HG03196 (cell line): ENCODE data around the gene CRTC3.
A peak's percentile ranks its signal among the peaks of the same experiment; 100 is the strongest.
"Not testable (repeated sequence)": the region's sequence is repeated elsewhere in the genome, so short reads cannot be mapped to it uniquely, and the experiment has no call there.

Experiments
- ATAC-seq: cut with Tn5 transposase; IDR thresholded peaks from one replicate; pipeline ENCODE4 v1.9.1; 2021; ENCODE audit not compliant: unreplicated experiment

CRTC3 gene

DNA sequence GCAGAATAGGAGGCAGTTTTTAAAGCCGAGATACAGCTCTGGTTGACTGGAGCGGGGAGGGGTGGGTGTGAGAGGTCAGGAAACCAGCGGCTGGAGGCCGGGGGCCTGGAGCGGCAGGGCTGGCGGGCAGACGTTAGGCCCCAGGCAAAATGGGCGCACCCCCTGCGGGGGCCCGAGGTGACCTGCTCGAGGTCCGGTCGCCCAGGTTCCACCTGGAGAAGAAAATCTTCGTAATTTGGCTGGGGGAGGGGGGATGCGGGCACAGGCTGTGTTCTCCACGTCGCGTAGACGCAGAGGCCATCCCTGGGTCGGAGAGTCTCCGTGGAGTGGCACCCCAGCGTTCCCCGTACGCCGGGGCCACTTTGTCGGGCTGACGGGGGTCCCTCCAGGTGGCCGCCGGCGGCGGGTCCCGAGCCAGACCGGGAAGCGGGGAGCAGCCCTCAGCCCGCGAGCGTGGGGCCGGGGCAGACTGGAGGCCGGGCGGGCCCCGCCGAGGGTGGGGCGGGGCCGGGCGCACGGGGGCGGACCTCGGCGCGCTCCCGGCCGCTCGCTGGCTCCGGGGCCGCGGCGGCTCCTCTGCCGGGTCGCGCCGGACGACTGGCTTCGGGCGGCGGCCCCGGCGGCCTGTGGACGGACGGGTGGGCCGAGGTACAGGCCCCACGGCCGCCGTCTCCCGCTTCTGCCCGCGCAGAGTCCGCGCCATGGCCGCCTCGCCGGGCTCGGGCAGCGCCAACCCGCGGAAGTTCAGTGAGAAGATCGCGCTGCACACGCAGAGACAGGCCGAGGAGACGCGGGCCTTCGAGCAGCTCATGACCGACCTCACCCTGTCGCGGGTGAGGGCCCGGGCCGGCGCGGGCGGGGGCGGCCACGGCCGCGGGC is at the start of gene CRTC3:
Gene CRTC3 (plus strand): TSS at position 553 of the 879 bp plus-strand sequence. CDS start 149 bp downstream, at position 702.
- ATAC-seq = peak; percentile 54

DNA sequence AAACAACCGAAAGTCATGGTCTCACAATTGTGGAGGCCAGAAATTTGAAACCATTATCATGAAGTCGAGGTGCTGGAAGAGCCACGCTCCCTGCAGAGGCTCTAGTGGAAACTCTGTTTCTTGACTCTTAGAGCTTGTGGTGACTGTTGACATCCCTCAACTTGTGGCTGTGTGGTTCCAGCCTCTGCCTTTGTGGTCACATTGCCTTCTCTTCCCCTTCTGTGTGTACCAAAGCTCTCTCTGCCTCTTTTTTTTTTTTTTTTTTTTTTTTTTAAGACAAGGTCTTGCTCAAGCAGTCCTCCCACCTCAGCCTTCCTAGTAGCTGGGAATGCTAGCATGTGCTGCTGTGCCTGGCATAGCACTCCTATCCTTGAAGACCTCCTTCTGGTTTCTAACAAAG is 48.7 kb upstream of the CRTC3 start:
- ATAC-seq = no peak

DNA sequence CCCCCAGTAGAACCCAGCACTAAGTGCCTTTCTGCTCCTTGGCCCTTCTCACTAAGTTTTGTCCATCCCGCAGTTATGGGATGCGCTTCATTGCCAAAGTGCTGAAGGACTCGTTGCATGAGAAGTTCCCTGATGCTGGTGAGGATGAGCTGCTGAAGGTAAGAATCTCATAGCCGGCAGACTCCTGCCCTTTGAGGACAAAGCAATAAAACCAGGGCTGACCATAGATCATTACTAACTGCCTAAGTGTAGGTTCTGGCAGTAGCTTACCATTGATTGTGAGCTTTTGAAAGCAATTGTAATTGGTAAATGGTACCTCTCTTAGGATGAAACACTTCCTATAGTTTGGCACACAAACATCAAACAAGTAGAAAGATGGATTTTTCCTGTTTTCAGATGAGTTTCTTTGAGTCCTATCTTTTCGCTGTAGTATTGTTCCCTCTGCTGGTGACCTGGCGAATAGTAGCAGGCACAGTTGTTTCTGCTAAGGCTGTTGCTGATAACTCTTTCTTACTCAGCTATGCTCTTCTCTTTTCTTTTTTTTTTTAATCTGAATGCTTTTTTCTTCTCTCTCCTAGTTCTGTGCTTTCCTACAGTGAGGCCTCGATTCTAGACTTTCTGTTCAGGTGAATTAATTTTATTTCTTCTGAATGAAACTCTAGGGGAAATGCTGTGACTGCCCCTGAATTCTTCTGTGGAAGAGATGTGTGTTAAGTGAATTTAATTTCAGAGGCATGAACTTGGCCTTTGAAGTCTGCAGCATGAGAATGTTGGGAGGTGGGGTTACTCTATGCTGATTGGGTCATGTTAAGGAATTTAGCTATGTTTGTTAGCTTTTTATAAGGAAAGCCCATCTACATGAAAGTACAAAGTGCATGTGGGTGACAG is 47.4 kb upstream of the CRTC3 start:
- ATAC-seq = no peak

- ATAC-seq = no peak
These were observed 46.8 kb upstream of the CRTC3 start for GRCh38 chr15:90483012-90483307.

GRCh38 chr15:90483637-90484036 is 46.1 kb upstream of the CRTC3 start:
- no peak for ATAC-seq

DNA sequence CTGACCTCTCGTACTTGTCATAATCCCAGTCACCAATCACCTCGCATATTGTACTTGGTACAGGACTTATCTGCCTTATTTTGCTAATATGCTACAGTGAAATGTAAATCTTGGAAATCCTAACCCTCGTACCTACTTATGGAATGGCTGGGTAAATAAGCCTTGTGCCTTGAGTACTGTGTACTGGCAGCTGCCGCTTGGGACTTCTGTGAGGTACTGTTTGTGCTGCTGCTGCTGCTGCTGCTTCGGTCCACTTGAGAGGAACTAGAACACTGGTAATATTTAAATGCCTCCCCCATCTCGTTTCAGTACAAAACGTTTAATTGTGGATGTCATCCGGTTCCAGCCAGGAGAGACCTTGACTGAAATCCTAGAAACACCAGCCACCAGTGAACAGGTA is 42.5 kb upstream of the CRTC3 start:
- ATAC-seq = no peak

DNA sequence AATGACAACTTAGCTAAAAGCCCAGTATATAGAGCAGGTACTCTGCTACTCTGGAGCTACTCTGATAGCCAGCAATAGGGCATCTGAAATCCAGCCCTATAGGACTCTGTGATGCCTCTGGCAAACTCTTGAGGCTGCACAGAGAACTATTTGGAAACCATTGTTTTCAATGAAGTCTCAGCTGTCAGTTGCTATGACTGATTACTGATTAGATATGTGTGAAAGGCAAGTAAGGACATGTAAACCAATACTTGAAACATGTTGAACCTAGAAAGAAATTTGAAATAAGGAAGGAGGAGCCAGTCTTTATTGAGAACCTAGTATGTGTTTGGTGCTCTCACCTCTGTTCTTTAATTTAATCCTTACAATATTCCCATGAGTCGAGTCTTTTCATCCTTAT is 40.2 kb upstream of the CRTC3 start:
- no peak for ATAC-seq

- no peak for ATAC-seq
These were observed 39.8 kb upstream of the CRTC3 start for GRCh38 chr15:90489944-90490343.

DNA sequence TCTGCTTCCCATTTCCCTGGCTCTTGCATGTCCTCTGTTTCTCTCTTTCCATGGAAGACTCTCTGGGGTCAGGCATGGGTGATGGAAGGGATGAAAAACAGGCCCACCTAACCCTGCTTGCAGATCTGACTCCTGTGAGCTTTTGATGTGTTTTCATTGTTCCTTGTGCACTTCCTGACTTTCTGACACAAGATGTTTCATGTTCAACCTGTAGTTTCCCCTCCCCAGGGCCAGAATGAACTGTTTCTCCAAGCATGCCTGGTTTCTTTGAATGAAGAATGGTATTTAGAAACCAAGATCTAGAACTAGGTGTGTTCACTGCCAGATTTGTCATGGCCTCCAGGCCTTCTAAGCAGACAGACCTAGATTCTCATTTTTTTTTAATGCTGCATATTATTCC is 36.1 kb upstream of the CRTC3 start:
- no peak for ATAC-seq

DNA sequence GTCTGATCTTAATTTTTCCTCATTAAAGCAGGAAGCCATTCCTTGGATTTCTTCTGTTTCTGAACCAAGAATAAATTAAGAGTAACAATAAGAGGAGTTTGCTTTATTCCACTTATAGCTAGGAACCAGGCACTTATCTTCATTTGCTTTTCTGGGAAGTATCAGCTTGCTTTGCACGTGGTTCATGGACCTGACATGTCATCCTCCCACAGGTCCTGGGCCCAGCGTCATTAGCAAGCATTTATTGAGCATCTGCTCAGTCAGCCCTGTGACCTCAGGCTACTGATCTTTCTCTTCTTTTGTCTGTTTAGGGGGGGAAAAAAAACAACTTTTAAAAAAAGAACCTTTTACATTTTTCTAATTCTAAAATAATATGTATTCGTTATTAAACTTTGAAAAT is 34.7 kb upstream of the CRTC3 start:
- ATAC-seq = no peak

DNA sequence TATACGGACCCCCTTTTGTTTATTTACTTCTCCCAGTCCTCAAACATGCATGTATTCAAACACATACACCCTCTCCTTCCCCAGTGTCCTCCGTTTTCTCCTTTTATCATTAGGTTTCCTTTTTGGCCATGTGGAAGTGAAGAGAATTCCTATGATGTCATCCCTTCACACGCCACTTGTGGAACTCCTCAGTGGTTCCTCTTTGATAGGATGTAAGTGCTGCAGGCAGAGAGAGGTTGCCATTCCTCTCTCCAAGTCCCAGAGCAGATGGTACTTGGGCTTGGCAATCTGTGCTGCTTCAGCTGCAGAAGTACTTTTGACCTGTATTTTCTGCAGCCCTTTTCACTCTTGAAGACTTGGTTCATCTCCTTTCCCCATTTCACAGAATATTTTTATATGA is 32.9 kb upstream of the CRTC3 start:
- no peak for ATAC-seq

DNA sequence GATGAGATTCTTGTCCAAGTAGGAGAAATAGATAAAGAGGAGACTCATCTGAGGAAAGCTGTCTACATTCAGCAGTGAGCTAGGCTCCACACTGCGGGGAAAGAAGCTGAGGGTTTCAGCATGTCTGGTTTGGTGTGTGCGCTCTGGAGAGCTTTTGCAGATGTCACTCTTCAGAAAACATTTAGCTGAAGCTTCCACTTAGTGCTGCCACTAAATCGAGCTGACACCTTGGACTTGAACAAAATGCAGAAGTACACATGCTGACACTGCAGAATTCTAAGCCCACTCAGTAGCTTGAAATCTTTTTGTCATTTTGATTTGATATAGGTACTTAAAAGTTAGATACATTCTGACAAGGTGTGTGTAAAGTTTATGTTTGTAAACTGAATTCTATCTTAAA is 32.3 kb upstream of the CRTC3 start:
- no peak for ATAC-seq

DNA sequence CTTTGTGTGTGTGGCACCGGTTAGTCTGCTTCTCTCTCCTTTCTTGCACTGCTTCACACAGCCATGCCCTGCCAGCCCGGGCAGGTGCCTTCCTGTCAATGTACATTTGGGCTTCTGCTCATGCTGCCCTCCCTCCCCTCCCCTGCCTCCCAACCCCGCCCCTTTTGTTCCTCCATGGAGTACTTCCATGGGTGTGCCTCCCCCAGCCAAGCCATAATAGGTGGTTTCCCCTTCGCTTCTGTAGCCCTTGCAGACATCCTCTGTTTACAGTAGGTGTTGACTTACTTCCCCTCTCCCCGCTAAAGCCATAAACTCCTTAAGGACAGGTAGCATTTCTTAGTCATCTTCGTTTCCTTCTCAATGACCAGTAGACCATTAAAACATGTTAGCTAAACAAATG is 31.8 kb upstream of the CRTC3 start:
- ATAC-seq = no peak

GRCh38 chr15:90500171-90500570 is 29.6 kb upstream of the CRTC3 start:
- ATAC-seq = no peak

GRCh38 chr15:90501898-90502297 is 27.8 kb upstream of the CRTC3 start:
- no peak for ATAC-seq

DNA sequence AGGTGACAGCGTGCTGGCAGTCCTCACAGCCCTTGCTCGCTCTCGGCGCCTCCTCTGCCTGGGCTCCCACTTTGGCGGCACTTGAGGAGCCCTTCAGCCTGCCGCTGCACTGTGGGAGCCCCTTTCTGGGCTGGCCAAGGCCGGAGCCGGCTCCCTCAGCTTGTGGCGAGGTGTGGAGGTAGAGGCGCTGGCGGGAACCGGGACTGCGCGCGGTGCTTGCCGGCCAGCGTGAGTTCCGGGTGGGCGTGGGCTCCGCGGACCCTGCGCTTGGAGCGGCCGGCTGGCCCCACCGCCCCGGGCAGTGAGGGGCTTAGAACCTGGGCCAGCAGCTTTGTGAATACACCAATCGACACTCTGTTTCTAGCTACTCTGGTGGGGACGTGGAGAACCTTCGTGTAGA is 18.9 kb upstream of the CRTC3 start:
- ATAC-seq = not testable (repeated sequence)

DNA sequence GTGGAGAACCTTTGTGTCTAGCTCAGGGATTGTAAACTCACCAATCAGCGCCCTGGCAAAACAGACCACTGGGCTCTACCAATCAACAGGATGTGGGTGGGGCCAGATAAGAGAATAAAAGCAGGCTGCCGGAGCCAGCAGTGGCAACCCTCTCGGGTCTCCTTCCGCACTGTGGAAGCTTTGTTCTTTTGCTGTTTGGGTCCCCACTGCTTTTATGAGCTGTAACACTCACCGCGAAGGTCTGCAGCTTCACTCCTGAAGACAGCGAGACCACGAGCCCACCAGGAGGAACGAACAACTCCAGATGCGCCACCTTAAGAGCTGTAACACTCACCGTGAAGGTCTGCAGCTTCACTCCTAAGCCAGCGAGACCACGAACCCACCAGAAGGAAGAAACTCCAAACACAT is 18.5 kb upstream of the CRTC3 start:
- not testable (repeated sequence) for ATAC-seq

GRCh38 chr15:90512276-90512675 is 17.4 kb upstream of the CRTC3 start:
- no peak for ATAC-seq

DNA sequence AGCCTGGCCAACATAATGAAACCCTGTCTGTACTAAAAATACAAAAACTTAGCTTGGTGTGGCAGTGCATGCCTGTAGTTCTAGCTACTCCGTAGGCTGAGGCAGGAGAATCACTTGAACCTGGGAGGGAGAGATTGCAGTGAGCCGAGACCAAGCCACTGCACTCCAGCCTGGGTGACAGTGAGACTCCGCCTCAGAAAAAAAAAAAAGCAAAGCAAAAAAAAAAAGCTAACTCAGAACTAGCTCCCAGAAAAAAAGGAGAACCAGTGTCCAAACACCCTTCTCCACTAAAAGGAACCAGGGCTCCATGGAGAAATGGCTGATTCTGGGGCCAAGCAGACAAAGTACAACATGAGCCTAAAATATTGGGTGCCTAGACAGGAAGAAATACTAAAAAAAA is 16.7 kb upstream of the CRTC3 start:
- no peak for ATAC-seq

- no peak for ATAC-seq
These were observed 16.3 kb upstream of the CRTC3 start for GRCh38 chr15:90513448-90513847.

DNA sequence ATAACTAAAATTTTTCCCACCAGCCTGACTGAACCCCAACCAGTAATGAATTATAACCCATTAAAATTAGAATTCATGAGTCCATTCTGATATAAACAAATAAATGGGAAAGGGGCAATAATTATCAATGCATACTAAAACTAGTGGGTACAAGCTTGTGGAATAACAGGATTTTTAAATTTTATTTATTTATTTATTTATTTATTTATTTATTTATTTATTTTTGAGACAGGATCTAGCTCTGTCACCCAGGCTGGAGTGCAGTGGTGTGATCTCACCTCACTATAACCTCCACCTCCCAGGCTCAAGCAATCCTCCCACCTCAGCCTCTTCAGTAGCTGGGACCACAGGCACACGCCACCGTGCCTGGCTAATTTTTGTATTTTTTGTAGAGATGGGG is 15.8 kb upstream of the CRTC3 start:
- ATAC-seq = not testable (repeated sequence)

- ATAC-seq = no peak
These were observed 10.0 kb upstream of the CRTC3 start for GRCh38 chr15:90519688-90520087.
